Tibial nerve (tissue), 4 donors: ENCODE measurements around the gene SPZ1.
"Not testable (repeated sequence)": the region's sequence is repeated elsewhere in the genome, so short reads cannot be mapped to it uniquely, and the experiment has no call there.

Experiments used
- CTCF ChIP-seq, 5 experiments: fragments of 200-600 bp in 3 of 5; fragments of 450-650 bp in 2 of 5; sonication (generic) in 3 of 5; IDR thresholded peaks; one replicate each; pipeline ENCODE4 v1.5.1; 2016 to 2019; ENCODE audit warnings: antibody characterized with exemption in 5 of 5, mild to moderate bottlenecking in 3 of 5, moderate library complexity in 2 of 5
- EP300 ChIP-seq, 2 donors: sonication (generic); formaldehyde crosslinking; IDR thresholded peaks; one replicate each; pipeline ENCODE4 v1.6.1; 2017; ENCODE audit warnings: antibody characterized with exemption in 2 of 2, mild to moderate bottlenecking in 1 of 2
- POLR2A ChIP-seq, 2 donors: fragments of 450-650 bp; IDR thresholded peaks; one replicate each; pipeline ENCODE4 v1.6.1; 2017; ENCODE audit warnings: antibody characterized with exemption in 2 of 2, mild to moderate bottlenecking in 2 of 2, moderate library complexity in 2 of 2

DNA sequence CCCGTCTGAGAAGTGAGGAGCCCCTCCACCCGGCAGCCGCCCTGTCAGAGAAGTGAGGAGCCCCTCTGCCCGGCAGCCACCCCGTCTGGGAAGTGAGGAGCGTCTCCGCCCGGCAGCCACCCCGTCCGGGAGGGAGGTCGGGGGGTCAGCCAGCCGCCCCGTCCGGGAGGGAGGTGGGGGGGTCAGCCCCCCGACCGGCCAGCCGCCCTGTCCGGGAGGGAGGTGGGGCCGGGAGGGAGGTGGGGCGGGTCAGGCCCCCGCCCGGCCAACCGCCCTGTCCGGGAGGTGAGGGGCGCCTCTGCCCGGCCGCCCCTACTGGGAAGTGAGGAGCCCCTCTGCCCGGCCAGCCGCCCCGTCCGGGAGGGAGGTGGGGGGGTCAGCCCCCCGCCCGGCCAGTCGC, 18.5 kb upstream of the SPZ1 start:
- not testable (repeated sequence) for TF ChIP-seq CTCF, POLR2A, EP300 (IDR thresholded peaks at IDR 0.05)
